Esophagus muscularis mucosa (tissue), 4 donors: ENCODE results near the gene NGFR. TPM values are rescaled to one million over a fixed set of nuclear protein-coding genes. Genes with fewer than 3 reads are reported as not detected.

ENCODE experiments used
- DNase-seq: peaks from one replicate; pipeline ENCODE4 v3.0.0-alpha.2; 2017; ENCODE audit errors: extremely low spot score
- H3K27ac ChIP-seq, 4 donors: fragments of 200-600 bp; sonication (generic); replicated peaks in 1 of 4; 1 replicate in 3 of 4; 2 replicates in 1 of 4; pipeline ENCODE4 v1.5.1; 2016 to 2019; ENCODE audit warnings: mild to moderate bottlenecking in 1 of 4
- H3K27me3 ChIP-seq, 4 donors: fragments of 200-600 bp; sonication (generic); one replicate each; pipeline versions ENCODE4 v1.5.1 to v1.6.0; 2016 to 2019
- H3K36me3 ChIP-seq, 4 donors: fragments of 200-600 bp; sonication (generic); one replicate each; pipeline ENCODE4 v1.5.1; 2016 to 2019
- H3K4me1 ChIP-seq, 4 donors: fragments of 200-600 bp; sonication (generic); one replicate each; pipeline ENCODE4 v1.5.1; 2016 to 2019
- H3K4me3 ChIP-seq, 4 donors: fragments of 200-600 bp; sonication (generic); 1 replicate in 2 of 4; 2 replicates in 2 of 4; pipeline ENCODE4 v1.5.1; 2016 to 2019; ENCODE audit warnings: mild to moderate bottlenecking in 4 of 4, moderate library complexity in 1 of 4
- H3K9me3 ChIP-seq, 4 donors: fragments of 200-600 bp; sonication (generic); 1 replicate in 3 of 4; 2 replicates in 1 of 4; pipeline ENCODE4 v1.5.1; 2016 to 2019
- CTCF ChIP-seq, 3 experiments: fragments of 200-600 bp in 2 of 3; fragments of 450-650 bp in 1 of 3; sonication (generic) in 2 of 3; IDR thresholded peaks; one replicate each; pipeline ENCODE4 v1.5.1; 2017 to 2019; ENCODE audit warnings: antibody characterized with exemption in 3 of 3, mild to moderate bottlenecking in 2 of 3, moderate library complexity in 1 of 3
- EP300 ChIP-seq: sonication (generic); formaldehyde crosslinking; IDR thresholded peaks from one replicate; pipeline ENCODE4 v1.6.1; 2017; ENCODE audit warnings: antibody characterized with exemption
- POLR2A ChIP-seq: fragments of 450-650 bp; IDR thresholded peaks from one replicate; pipeline ENCODE4 v1.6.1; 2017; ENCODE audit warnings: antibody characterized with exemption, moderate library complexity, mild to moderate bottlenecking, low read depth
- POLR2AphosphoS5 ChIP-seq, 2 donors: sonication (generic); formaldehyde crosslinking; IDR thresholded peaks; one replicate each; pipeline ENCODE4 v1.6.1; 2017; ENCODE audit warnings: antibody characterized with exemption in 2 of 2
- WGBS: methylation state at CpG from one replicate; pipeline ENCODE4 v1.1.5; 2018; 5-methylcytosine and 5-hydroxymethylcytosine counted together
- intact Hi-C: fragments of 100-400 bp; cut with DNase I; formaldehyde crosslinking; loops from one replicate; pipeline ENCODE4 v1.15.1; 2023
- total RNA-seq, 4 donors: library from RNA; depleted of rRNA; stranded (reverse); fragments of >200 nt; gene quantifications; one replicate each; pipeline versions ENCODE4 v1.1.0 to v1.2.1, GENCODE V29; 2016

Gene NGFR
- total RNA-seq, 4 donors from 2014 or later, result 12.9 to 31.6 (median 22.6) TPM

GRCh38 chr17:49480836-49481615 lies 14.1 kb upstream of the NGFR start:
- H3K36me3 ChIP-seq, result no peaks in the 10 kb centered on the region
- no peak for TF ChIP-seq CTCF (IDR thresholded peaks at IDR 0.05)
- no peak for TF ChIP-seq EP300
- no peak for TF ChIP-seq POLR2AphosphoS5 (IDR thresholded peaks at IDR 0.05)
- TF ChIP-seq POLR2A, result no peak
- H3K27ac ChIP-seq, result no peak overlapping the region
- H3K27me3 ChIP-seq, result peaks cover 0 to 86% (median 5%) of the 10 kb centered on the region in 4 donors
- no peak for DNase-seq
- H3K9me3 ChIP-seq, result no peaks in the 10 kb centered on the region
- H3K4me3 ChIP-seq, result no peak overlapping the region
- 83% methylated on average over 5 of the region's 5 CpGs for WGBS
- intact Hi-C loops, result no loop called here
- H3K4me1 ChIP-seq, result peaks cover 0 to 4% (median 2%) of the 10 kb centered on the region in 4 donors

- Histone ChIP-seq H3K36me3 (no peaks in the 10 kb centered on the region), H3K4me3 (no peak overlapping the region), H3K27ac (no peak overlapping the region), H3K4me1 (peaks cover 0 to 11% (median 5%) of the 10 kb centered on the region in 4 donors), H3K27me3 (peaks cover 0 to 85% (median 5%) of the 10 kb centered on the region in 4 donors), H3K9me3 (no peaks in the 10 kb centered on the region)
- WGBS, result 88% methylated on average over 3 of the region's 3 CpGs
- intact Hi-C loops, result no loop called here
- DNase-seq, result no peak
- TF ChIP-seq POLR2AphosphoS5 (IDR thresholded peaks at IDR 0.05), result no peak
- TF ChIP-seq EP300, result no peak
- no peak for TF ChIP-seq POLR2A
- TF ChIP-seq CTCF (IDR thresholded peaks at IDR 0.05), result no peak
These were observed 12.8 kb upstream of the NGFR start for GRCh38 chr17:49482144-49482817.

GRCh38 chr17:49483599-49484509 lies 11.2 kb upstream of the NGFR start:
- TF ChIP-seq POLR2AphosphoS5 (IDR thresholded peaks at IDR 0.05) (no peak), CTCF (IDR thresholded peaks at IDR 0.05) (no peak), EP300 (no peak), POLR2A (no peak)
- no peaks in the 10 kb centered on the region for H3K9me3 ChIP-seq
- H3K27me3 ChIP-seq, result peaks cover 0 to 82% (median 5%) of the 10 kb centered on the region in 4 donors
- H3K36me3 ChIP-seq, result no peaks in the 10 kb centered on the region
- peaks cover 0 to 11% (median 5%) of the 10 kb centered on the region in 4 donors for H3K4me1 ChIP-seq
- 75% methylated on average over 8 of the region's 9 CpGs for WGBS
- DNase-seq, result no peak
- intact Hi-C loops, result no loop called here
- no peak overlapping the region for H3K4me3 ChIP-seq
- H3K27ac ChIP-seq, result no peak overlapping the region

GRCh38 chr17:49484588-49484987 lies 10.5 kb upstream of the NGFR start:
- 78% methylated on average over 10 of the region's 10 CpGs for WGBS
- Histone ChIP-seq H3K4me1 (peaks cover 0 to 11% (median 5%) of the 10 kb centered on the region in 4 donors), H3K4me3 (no peak overlapping the region), H3K27me3 (peaks cover 0 to 75% (median 5%) of the 10 kb centered on the region in 4 donors), H3K36me3 (no peaks in the 10 kb centered on the region), H3K27ac (no peak overlapping the region), H3K9me3 (no peaks in the 10 kb centered on the region)
- intact Hi-C loops, result no loop called here
- no peak for DNase-seq
- no peak for TF ChIP-seq CTCF (IDR thresholded peaks at IDR 0.05)
- TF ChIP-seq POLR2AphosphoS5 (IDR thresholded peaks at IDR 0.05), result no peak
